ENCODE measurements around the gene OR51E2. TPM values are rescaled to one million over a fixed set of nuclear protein-coding genes. Genes with fewer than 3 reads are reported as not detected.

Gene OR51E2
- total RNA-seq = not detected in 2 replicates

GRCh38 chr11:4697585-4697984 is at the start of gene OR51E2:
Gene OR51E2, minus strand, starts transcription at chr11:4697853. Its CDS starts 15,142 bp downstream, at chr11:4682711.

GRCh38 chr11:4704054-4704789 is 6.6 kb upstream of the OR51E2 start, which contains the start of gene MMP26:
Gene MMP26, plus strand, starts transcription at chr11:4704784.

GRCh38 chr11:4643682-4644081 is 54.0 kb downstream of the OR51E2 start, which contains the start of gene OR51E1:
Gene OR51E1, plus strand, starts transcription at chr11:4643982. Its CDS starts 8,545 bp downstream, at chr11:4652527.

GRCh38 chr11:4636962-4637661 is 60.5 kb downstream of the OR51E2 start, which contains the start of gene OR51D1:
Gene OR51D1, plus strand, starts transcription at chr11:4637477. Its CDS starts 2,314 bp downstream, at chr11:4639791.

Other genes starting within 250 kb of the OR51E2 start
- gene OR52K2, start 248.6 kb downstream of the OR51E2 start, total RNA-seq = not detected in 2 replicates
- not detected in 2 replicates for gene OR52K1, start 215.2 kb downstream of the OR51E2 start, total RNA-seq
- not detected in 2 replicates for gene OR52M1, start 152.7 kb downstream of the OR51E2 start, total RNA-seq
- gene OR52I2, start 116.1 kb downstream of the OR51E2 start, total RNA-seq = not detected in 2 replicates
- not detected in 2 replicates for gene OR52I1, start 103.8 kb downstream of the OR51E2 start, total RNA-seq
- gene TRIM68, start 89.6 kb downstream of the OR51E2 start, total RNA-seq = 11.4 and 20.1 TPM in 2 replicates
- not detected in 2 replicates for gene OR51D1, start 60.4 kb downstream of the OR51E2 start, total RNA-seq
- gene OR51E1, start 53.9 kb downstream of the OR51E2 start, total RNA-seq = not detected in 2 replicates
- gene MMP26, start 6.9 kb upstream of the OR51E2 start, total RNA-seq = not detected in 2 replicates
- gene OR51F1, start 72.1 kb upstream of the OR51E2 start, total RNA-seq = not detected in 2 replicates
- gene OR52R1, start 106.5 kb upstream of the OR51E2 start, total RNA-seq = not detected in 2 replicates
- gene OR51F2, start 123.5 kb upstream of the OR51E2 start, total RNA-seq = not detected in 2 replicates
- not detected in 2 replicates for gene OR51S1, start 151.4 kb upstream of the OR51E2 start, total RNA-seq
- gene OR51T1, start 184.0 kb upstream of the OR51E2 start, total RNA-seq = not detected in 2 replicates
- gene OR51A7, start 205.9 kb upstream of the OR51E2 start, total RNA-seq = not detected in 2 replicates
- gene OR51G2, start 221.5 kb upstream of the OR51E2 start, total RNA-seq = not detected in 2 replicates
- not detected in 2 replicates for gene OR51G1, start 226.5 kb upstream of the OR51E2 start, total RNA-seq
- gene OR51A4, start 249.8 kb upstream of the OR51E2 start, total RNA-seq = not detected in 2 replicates

Data from epithelial cell of umbilical artery (primary cell).